HG02642 (cell line): ENCODE results near the gene LIX1.

Experiments
- ATAC-seq: cut with Tn5 transposase; IDR thresholded peaks from one replicate; pipeline ENCODE4 v1.9.1; 2021; ENCODE audit warnings: mild to moderate bottlenecking; ENCODE audit not compliant: unreplicated experiment, poor library complexity

LIX1 gene

GRCh38 chr5:97078958-97079743 is 63.3 kb downstream of the LIX1 start:
- ATAC-seq, result no peak

GRCh38 chr5:97077246-97077645 is 65.2 kb downstream of the LIX1 start:
- ATAC-seq, result no peak

- ATAC-seq, result no peak
These were observed 66.3 kb downstream of the LIX1 start for GRCh38 chr5:97076098-97076497.

- ATAC-seq, result no peak
These were observed 66.8 kb downstream of the LIX1 start for GRCh38 chr5:97075649-97076048.

- ATAC-seq, result no peak
These were observed 67.4 kb downstream of the LIX1 start for GRCh38 chr5:97074859-97075489.

GRCh38 chr5:97073420-97073819 is 69.0 kb downstream of the LIX1 start:
- no peak for ATAC-seq

- ATAC-seq, result no peak
These were observed 69.7 kb downstream of the LIX1 start for GRCh38 chr5:97072696-97073095.

GRCh38 chr5:97071993-97072392 is 70.4 kb downstream of the LIX1 start:
- no peak for ATAC-seq

GRCh38 chr5:97071101-97071500 is 71.3 kb downstream of the LIX1 start:
- no peak for ATAC-seq

- no peak for ATAC-seq
These were observed 72.2 kb downstream of the LIX1 start for GRCh38 chr5:97070234-97070633.

GRCh38 chr5:97067296-97067850 is 75.0 kb downstream of the LIX1 start:
- no peak for ATAC-seq

- no peak for ATAC-seq
These were observed 76.9 kb downstream of the LIX1 start for GRCh38 chr5:97065475-97065874.

- no peak for ATAC-seq
These were observed 79.2 kb downstream of the LIX1 start for GRCh38 chr5:97063251-97063650.

GRCh38 chr5:97062046-97062445 is 80.4 kb downstream of the LIX1 start:
- ATAC-seq, result no peak

- ATAC-seq, result no peak
These were observed 86.1 kb downstream of the LIX1 start for GRCh38 chr5:97056263-97056662.

- ATAC-seq, result no peak
These were observed 93.2 kb downstream of the LIX1 start for GRCh38 chr5:97049175-97049574.

GRCh38 chr5:97047076-97047475 is 95.3 kb downstream of the LIX1 start:
- ATAC-seq, result no peak

- no peak for ATAC-seq
These were observed 96.0 kb downstream of the LIX1 start for GRCh38 chr5:97046270-97046982.

- ATAC-seq, result no peak
These were observed 98.4 kb downstream of the LIX1 start for GRCh38 chr5:97044052-97044451.

GRCh38 chr5:97043511-97043910 is 98.9 kb downstream of the LIX1 start:
- ATAC-seq, result no peak

- ATAC-seq, result no peak
These were observed 99.4 kb downstream of the LIX1 start for GRCh38 chr5:97042996-97043395.
